Esophagus muscularis mucosa (tissue), 4 donors: ENCODE results near the gene HOGA1. TPM values are rescaled to one million over a fixed set of nuclear protein-coding genes. Genes with fewer than 3 reads are reported as not detected.
A peak's percentile ranks its signal among the peaks of the same experiment; 100 is the strongest.

Experiments used
- DNase-seq: peaks from one replicate; pipeline ENCODE4 v3.0.0-alpha.2; 2017; ENCODE audit errors: extremely low spot score
- H3K27ac ChIP-seq, 4 donors: fragments of 200-600 bp; sonication (generic); replicated peaks in 1 of 4; 1 replicate in 3 of 4; 2 replicates in 1 of 4; pipeline ENCODE4 v1.5.1; 2016 to 2019; ENCODE audit warnings: mild to moderate bottlenecking in 1 of 4
- H3K27me3 ChIP-seq, 4 donors: fragments of 200-600 bp; sonication (generic); one replicate each; pipeline versions ENCODE4 v1.5.1 to v1.6.0; 2016 to 2019
- H3K36me3 ChIP-seq, 4 donors: fragments of 200-600 bp; sonication (generic); one replicate each; pipeline ENCODE4 v1.5.1; 2016 to 2019
- H3K4me1 ChIP-seq, 4 donors: fragments of 200-600 bp; sonication (generic); one replicate each; pipeline ENCODE4 v1.5.1; 2016 to 2019
- H3K4me3 ChIP-seq, 4 donors: fragments of 200-600 bp; sonication (generic); 1 replicate in 2 of 4; 2 replicates in 2 of 4; pipeline ENCODE4 v1.5.1; 2016 to 2019; ENCODE audit warnings: mild to moderate bottlenecking in 4 of 4, moderate library complexity in 1 of 4
- H3K9me3 ChIP-seq, 4 donors: fragments of 200-600 bp; sonication (generic); 1 replicate in 3 of 4; 2 replicates in 1 of 4; pipeline ENCODE4 v1.5.1; 2016 to 2019
- CTCF ChIP-seq, 3 experiments: fragments of 200-600 bp in 2 of 3; fragments of 450-650 bp in 1 of 3; sonication (generic) in 2 of 3; IDR thresholded peaks; one replicate each; pipeline ENCODE4 v1.5.1; 2017 to 2019; ENCODE audit warnings: antibody characterized with exemption in 3 of 3, mild to moderate bottlenecking in 2 of 3, moderate library complexity in 1 of 3
- EP300 ChIP-seq: sonication (generic); formaldehyde crosslinking; IDR thresholded peaks from one replicate; pipeline ENCODE4 v1.6.1; 2017; ENCODE audit warnings: antibody characterized with exemption
- POLR2A ChIP-seq: fragments of 450-650 bp; IDR thresholded peaks from one replicate; pipeline ENCODE4 v1.6.1; 2017; ENCODE audit warnings: antibody characterized with exemption, moderate library complexity, mild to moderate bottlenecking, low read depth
- POLR2AphosphoS5 ChIP-seq, 2 donors: sonication (generic); formaldehyde crosslinking; IDR thresholded peaks; one replicate each; pipeline ENCODE4 v1.6.1; 2017; ENCODE audit warnings: antibody characterized with exemption in 2 of 2
- WGBS: methylation state at CpG from one replicate; pipeline ENCODE4 v1.1.5; 2018; 5-methylcytosine and 5-hydroxymethylcytosine counted together
- intact Hi-C: fragments of 100-400 bp; cut with DNase I; formaldehyde crosslinking; loops from one replicate; pipeline ENCODE4 v1.15.1; 2023
- total RNA-seq, 4 donors: library from RNA; depleted of rRNA; stranded (reverse); fragments of >200 nt; gene quantifications; one replicate each; pipeline versions ENCODE4 v1.1.0 to v1.2.1, GENCODE V29; 2016

HOGA1 gene
- total RNA-seq, 4 donors from 2014 or later, result 0.45 to 1.5 (median 0.83) TPM

GRCh38 chr10:97546456-97547270 is 37.5 kb upstream of the HOGA1 start:
- no peak overlapping the region for H3K27ac ChIP-seq
- no peak for DNase-seq
- no peak overlapping the region for H3K4me3 ChIP-seq
- H3K36me3 ChIP-seq, result no peaks in the 10 kb centered on the region
- peaks cover 48 to 59% (median 53%) of the 10 kb centered on the region in 4 donors for H3K4me1 ChIP-seq
- intact Hi-C loops, result no loop called here
- H3K27me3 ChIP-seq, result no peaks in the 10 kb centered on the region
- no peak for TF ChIP-seq POLR2AphosphoS5 (IDR thresholded peaks at IDR 0.05)
- TF ChIP-seq CTCF (IDR thresholded peaks at IDR 0.05), result no peak
- no peak for TF ChIP-seq EP300
- TF ChIP-seq POLR2A, result no peak
- H3K9me3 ChIP-seq, result no peaks in the 10 kb centered on the region
- 82% methylated on average over 18 of the region's 18 CpGs for WGBS

GRCh38 chr10:97547271-97547600 is 37.0 kb upstream of the HOGA1 start:
- no peaks in the 10 kb centered on the region for H3K36me3 ChIP-seq
- H3K4me3 ChIP-seq, result no peak overlapping the region
- no peak overlapping the region for H3K27ac ChIP-seq
- TF ChIP-seq POLR2AphosphoS5 (IDR thresholded peaks at IDR 0.05) (no peak), CTCF (IDR thresholded peaks at IDR 0.05) (no peak), POLR2A (no peak), EP300 (no peak)
- no peaks in the 10 kb centered on the region for H3K27me3 ChIP-seq
- WGBS, result 76% methylated on average over 4 of the region's 4 CpGs
- peaks cover 42 to 53% (median 48%) of the 10 kb centered on the region in 4 donors for H3K4me1 ChIP-seq
- no peaks in the 10 kb centered on the region for H3K9me3 ChIP-seq
- DNase-seq, result no peak
- intact Hi-C loops, result no loop called here

GRCh38 chr10:97547962-97548361 is 36.2 kb upstream of the HOGA1 start:
- Histone ChIP-seq H3K27ac (no peak overlapping the region), H3K9me3 (no peaks in the 10 kb centered on the region), H3K36me3 (no peaks in the 10 kb centered on the region), H3K4me3 (no peak overlapping the region), H3K27me3 (no peaks in the 10 kb centered on the region), H3K4me1 (peaks cover 35 to 47% (median 42%) of the 10 kb centered on the region in 4 donors)
- TF ChIP-seq POLR2AphosphoS5 (IDR thresholded peaks at IDR 0.05) (no peak), EP300 (no peak), CTCF (IDR thresholded peaks at IDR 0.05) (no peak), POLR2A (no peak)
- 62% methylated on average over 4 of the region's 4 CpGs for WGBS
- DNase-seq, result no peak
- intact Hi-C loops, result no loop called here

GRCh38 chr10:97548828-97549455 is 35.2 kb upstream of the HOGA1 start:
- 79% methylated on average over 13 of the region's 13 CpGs for WGBS
- no peaks in the 10 kb centered on the region for H3K36me3 ChIP-seq
- H3K4me3 ChIP-seq, result no peak overlapping the region
- DNase-seq, result no peak
- peaks cover 35 to 46% (median 42%) of the 10 kb centered on the region in 4 donors for H3K4me1 ChIP-seq
- intact Hi-C loops, result no loop called here
- H3K27ac ChIP-seq, result peak overlapping the region in 3 of 4 donors; percentile 41 to 55 (median 47)
- TF ChIP-seq CTCF (IDR thresholded peaks at IDR 0.05), result no peak
- TF ChIP-seq POLR2A, result no peak
- no peak for TF ChIP-seq POLR2AphosphoS5 (IDR thresholded peaks at IDR 0.05)
- no peak for TF ChIP-seq EP300
- H3K27me3 ChIP-seq, result no peaks in the 10 kb centered on the region
- H3K9me3 ChIP-seq, result no peaks in the 10 kb centered on the region
